Testis (tissue), 3 donors: ENCODE measurements around the gene TRNAU1AP. TPM values are rescaled to one million over a fixed set of nuclear protein-coding genes. Genes with fewer than 3 reads are reported as not detected.
"Not testable (repeated sequence)": the region's sequence is repeated elsewhere in the genome, so short reads cannot be mapped to it uniquely, and the experiment has no call there.

Experiments used
- DNase-seq: peaks from one replicate; pipeline ENCODE4 v3.0.0-alpha.2; 2019
- H3K27ac ChIP-seq, 2 donors: fragments of 200-600 bp; sonication (generic); one replicate each; pipeline ENCODE4 v1.5.1; 2019
- H3K27me3 ChIP-seq: fragments of 200-600 bp; sonication (generic); one replicate; pipeline ENCODE4 v1.5.1; 2019
- H3K36me3 ChIP-seq: fragments of 200-600 bp; sonication (generic); one replicate; pipeline ENCODE4 v1.5.1; 2017; ENCODE audit warnings: low read depth; ENCODE audit errors: missing control alignments
- H3K4me1 ChIP-seq: fragments of 200-600 bp; sonication (generic); one replicate; pipeline ENCODE4 v1.5.1; 2019
- H3K4me3 ChIP-seq, 2 donors: fragments of 200-600 bp; sonication (generic); one replicate each; pipeline ENCODE4 v1.5.1; 2017 to 2019
- H3K9me3 ChIP-seq: fragments of 200-600 bp; sonication (generic); one replicate; pipeline ENCODE4 v1.5.1; 2017
- CTCF ChIP-seq, 3 experiments: fragments of 450-650 bp in 2 of 3; fragments of 200-600 bp in 1 of 3; sonication (generic) in 1 of 3; IDR thresholded peaks; one replicate each; pipeline ENCODE4 v1.5.1; 2016 to 2019; ENCODE audit warnings: antibody characterized with exemption in 3 of 3, mild to moderate bottlenecking in 2 of 3, moderate library complexity in 1 of 3
- POLR2A ChIP-seq: fragments of 450-650 bp; IDR thresholded peaks from one replicate; pipeline ENCODE4 v1.6.1; 2017; ENCODE audit warnings: antibody characterized with exemption, mild to moderate bottlenecking, moderate library complexity
- WGBS, 2 donors: methylation state at CpG; one replicate each; pipeline ENCODE4 v1.1.5; 2018; 5-methylcytosine and 5-hydroxymethylcytosine counted together
- intact Hi-C: fragments of 100-400 bp; cut with DNase I; formaldehyde crosslinking; loops from one replicate; pipeline ENCODE4 v1.15.1; 2023; ENCODE audit warnings: low total_unique reads
- polyA plus RNA-seq: library from polyadenylated mRNA; stranded (reverse); fragments of 350-450 nt; fragmentation: Illumina TruSeq; extraction: RNeasy Lipid Tissue Mini Kit (QIAGEN cat#74804); gene quantifications from one replicate; pipeline ENCODE4 v1.2.3, GENCODE V29; 2014; ENCODE audit warnings: low read depth, low replicate concordance; ENCODE audit not compliant: insufficient read depth
- total RNA-seq, 2 donors: library from RNA; depleted of rRNA; stranded (reverse); fragments of >200 nt; gene quantifications; one replicate each; pipeline ENCODE4 v1.2.3, GENCODE V29; 2016

TRNAU1AP gene
- total and polyA plus RNA-seq, 3 donors from 2014 or later, result 15.5 to 22.5 (median 19.8) TPM

GRCh38 chr1:28518000-28518744 lies 34.7 kb upstream of the TRNAU1AP start:
- Histone ChIP-seq H3K27me3 (no peaks in the 10 kb centered on the region), H3K4me1 (peaks cover 11% of the 10 kb centered on the region), H3K27ac (peak overlapping the region; percentile 56 to 78), H3K4me3 (peak overlapping the region; percentile 70 to 76), H3K36me3 (no peaks in the 10 kb centered on the region), H3K9me3 (no peaks in the 10 kb centered on the region)
- peak; percentile 93 for DNase-seq
- WGBS, 2 donors, result 0 to 1% methylated on average over 5 to 27 of the region's 92 CpGs
- intact Hi-C loops, result loop anchor here (5.0 kb wide), 1 partner anchor 84 kb away; no protein-coding TSS in a partner anchor
- peak; percentile 97 to 99 (median 98) for TF ChIP-seq CTCF (IDR thresholded peaks at IDR 0.05)
- TF ChIP-seq POLR2A, result no peak

GRCh38 chr1:28518745-28519341 lies 34.0 kb upstream of the TRNAU1AP start:
- no peaks in the 10 kb centered on the region for H3K9me3 ChIP-seq
- intact Hi-C loops, result loop anchor here (5.0 kb wide), 1 partner anchor 83 kb away; no protein-coding TSS in a partner anchor
- H3K27me3 ChIP-seq, result no peaks in the 10 kb centered on the region
- H3K27ac ChIP-seq, result peak overlapping the region in 1 of 2 donors; percentile 78
- H3K4me3 ChIP-seq, result peak overlapping the region; percentile 70 to 76
- H3K4me1 ChIP-seq, result peaks cover 11% of the 10 kb centered on the region
- TF ChIP-seq POLR2A (no peak), CTCF (IDR thresholded peaks at IDR 0.05) (no peak)
- DNase-seq, result no peak
- H3K36me3 ChIP-seq, result no peaks in the 10 kb centered on the region
- WGBS, 2 donors, result 8 to 13% methylated on average over 10 to 21 of the region's 21 CpGs

GRCh38 chr1:28519946-28520725 lies 32.7 kb upstream of the TRNAU1AP start:
- no peak for DNase-seq
- 83 to 100% methylated on average over 6 to 10 of the region's 10 CpGs for WGBS, 2 donors
- no peaks in the 10 kb centered on the region for H3K9me3 ChIP-seq

GRCh38 chr1:28520796-28521195 lies 32.1 kb upstream of the TRNAU1AP start:
- 92 to 93% methylated on average over 12 of the region's 12 CpGs for WGBS, 2 donors
- intact Hi-C loops, H3K9me3 ChIP-seq, DNase-seq, H3K27ac ChIP-seq, H3K36me3 ChIP-seq, H3K4me3 ChIP-seq, H3K27me3 ChIP-seq: not testable (repeated sequence)
- peaks cover 11% of the 10 kb centered on the region for H3K4me1 ChIP-seq

More at GRCh38 chr1:28519946-28520725, 32.7 kb upstream of the TRNAU1AP start:
- H3K4me1 ChIP-seq, result peaks cover 11% of the 10 kb centered on the region
- no peaks in the 10 kb centered on the region for H3K36me3 ChIP-seq
- TF ChIP-seq POLR2A, result no peak
- TF ChIP-seq CTCF (IDR thresholded peaks at IDR 0.05), result no peak
- no peak overlapping the region for H3K27ac ChIP-seq
- no peaks in the 10 kb centered on the region for H3K27me3 ChIP-seq
- H3K4me3 ChIP-seq, result no peak overlapping the region
- intact Hi-C loops, result loop anchor here (5.0 kb wide), 1 partner anchor 82 kb away; no protein-coding TSS in a partner anchor
